HG02759 (cell line): ENCODE data around the gene SYT12.

Experiments used
- ATAC-seq: cut with Tn5 transposase; IDR thresholded peaks from one replicate; pipeline ENCODE4 v1.9.1; 2021; ENCODE audit warnings: mild to moderate bottlenecking, moderate library complexity; ENCODE audit not compliant: unreplicated experiment

The SYT12 gene

GRCh38 chr11:67027483-67027930 is 4.6 kb downstream of the SYT12 start:
- peak; percentile 18 for ATAC-seq

- ATAC-seq, result peak; percentile 66
Observed at GRCh38 chr11:67027943-67028542, 5.1 kb downstream of the SYT12 start.

- no peak for ATAC-seq
Observed at GRCh38 chr11:67029146-67029545, 6.2 kb downstream of the SYT12 start.

- ATAC-seq, result no peak
Observed at GRCh38 chr11:67030976-67031375, 8.0 kb downstream of the SYT12 start.

GRCh38 chr11:67031791-67032561 is 9.0 kb downstream of the SYT12 start:
- no peak for ATAC-seq

- no peak for ATAC-seq
Observed at GRCh38 chr11:67032830-67033551, 10.1 kb downstream of the SYT12 start.

- ATAC-seq, result no peak
Observed at GRCh38 chr11:67033661-67034166, 10.8 kb downstream of the SYT12 start.

- ATAC-seq, result no peak
Observed at GRCh38 chr11:67034350-67034749, 11.4 kb downstream of the SYT12 start.

GRCh38 chr11:67040147-67040546 is 17.2 kb downstream of the SYT12 start:
- ATAC-seq, result no peak

- no peak for ATAC-seq
Observed at GRCh38 chr11:67041602-67042001, 18.7 kb downstream of the SYT12 start.

- ATAC-seq, result no peak
Observed at GRCh38 chr11:67043572-67044349, 20.8 kb downstream of the SYT12 start.

- no peak for ATAC-seq
Observed at GRCh38 chr11:67044496-67044895, 21.6 kb downstream of the SYT12 start.

GRCh38 chr11:67045314-67045713 is 22.4 kb downstream of the SYT12 start:
- ATAC-seq, result no peak

- ATAC-seq, result no peak
Observed at GRCh38 chr11:67048515-67049130, 25.7 kb downstream of the SYT12 start.

- ATAC-seq, result no peak
Observed at GRCh38 chr11:67050139-67050538, 27.2 kb downstream of the SYT12 start.

- no peak for ATAC-seq
Observed at GRCh38 chr11:67051180-67051893, 28.4 kb downstream of the SYT12 start.

GRCh38 chr11:67051945-67052488 is 29.1 kb downstream of the SYT12 start:
- ATAC-seq, result no peak

GRCh38 chr11:67052891-67053290 is 30.0 kb downstream of the SYT12 start:
- no peak for ATAC-seq

- ATAC-seq, result no peak
Observed at GRCh38 chr11:67053896-67054329, 31.0 kb downstream of the SYT12 start.
